ENCODE results near the gene CPNE2. TPM values are rescaled to one million over a fixed set of nuclear protein-coding genes. Genes with fewer than 3 reads are reported as not detected.

CPNE2 gene
- total and polyA plus RNA-seq, 10 of the 15 experiments (the other 5 are each of a cell fraction or from before 2014, with no cell fraction given) = 3.1 to 22.1 (median 9.9) TPM

GRCh38 chr16:57196753-57197152, 104.4 kb downstream of the CPNE2 start:
- no peak overlapping the region for H3K4me2 ChIP-seq (ENCODE audit: control insufficient read depth, insufficient read depth)
- H3K27me3 ChIP-seq (replicated peaks in 1 of 2; ENCODE audit: control insufficient read depth in 2 of 2, insufficient read depth in 2 of 2, low read length in 1 of 2) = no peaks in the 10 kb centered on the region
- H3K4me1 ChIP-seq (ENCODE audit: control insufficient read depth, insufficient read depth, low read length) = peaks cover 13% of the 10 kb centered on the region
- CTCF ChIA-PET = interaction anchor here (1.4 to 1.8 kb wide), 2 partner anchors 9 to 25 kb away, joined by 3 to 4 read pairs; no protein-coding TSS in a partner anchor
- intact Hi-C loops (cut with micrococcal nuclease; ENCODE audit: unreplicated experiment) = no loop called here
- SMC1A ChIA-PET (ENCODE audit: uncharacterized antibody, unreplicated experiment) = interaction anchor here (0.6 to 1.6 kb wide), 7 partner anchors 9 to 106 kb away, joined by 3 to 5 read pairs (median 3); partner anchors contain the start of genes PSME3IP1 and RSPRY1
- RAD21 ChIA-PET (ENCODE audit: unreplicated experiment) = interaction anchor here (1.1 kb wide), 1 partner anchor 39 kb away, joined by 4 read pairs; no protein-coding TSS in a partner anchor
- in situ Hi-C loops (cut with MboI) = no loop called here
- BruUV-seq (replicated peaks) = no TSS peak
- no peak overlapping the region for H2AFZ ChIP-seq (ENCODE audit: control insufficient read depth, low read depth, low read length)
- H3K9ac ChIP-seq (ENCODE audit: control insufficient read depth, insufficient read depth, low read length) = no peak overlapping the region
- H3K79me2 ChIP-seq (ENCODE audit: control insufficient read depth, insufficient read depth, low read length) = peaks cover 49% of the 10 kb centered on the region
- FAIRE-seq (no peak), ATAC-seq (peak; percentile 55), DNase-seq (ENCODE audit: low read depth, low spot score) (no peak)
- H3K27ac ChIP-seq (ENCODE audit: control insufficient read depth, insufficient read depth) = no peak overlapping the region
- no peak overlapping the region for H3K4me3 ChIP-seq
- 0 out of 4 replicates have a peak, but pooled peaks cover 0 to 3% of the 10 kb centered on the region in 2 experiments for H3K36me3 ChIP-seq (ENCODE audit: control insufficient read depth in 2 of 2, insufficient read depth in 2 of 2, low read length in 1 of 2)
- H4K20me1 ChIP-seq (ENCODE audit: control insufficient read depth, insufficient read depth) = no peaks in the 10 kb centered on the region
- H3K9me3 ChIP-seq (replicated peaks; ENCODE audit: control insufficient read depth, insufficient read depth, low read length) = no peaks in the 10 kb centered on the region
- 93% methylated on average over 3 of the region's 3 CpGs for whole genome bisulfite sequencing (ENCODE audit: insufficient coverage, insufficient replicate concordance, low lambda C conversion rate, missing lambda C conversion rate)
- POLR2A ChIA-PET = interaction anchor here (1.2 to 2.9 kb wide), 2 partner anchors 9 to 10 kb away, joined by 7 to 10 read pairs; partner anchors contain the start of genes PSME3IP1 and RSPRY1
- TF ChIP-seq E4F1 (IDR thresholded peaks at IDR 0.05; ENCODE audit: borderline replicate concordance, partially characterized antibody) = no peak
- no peak for TF ChIP-seq CTCF (IDR thresholded peaks at IDR 0.05 in 2 of 3, conservative IDR thresholded peaks at IDR 0.05 in 1 of 3; ENCODE audit: control insufficient read depth in 2 of 3, extremely low read depth in 1 of 3, insufficient read depth in 1 of 3, low read depth in 3 of 3, low read length in 3 of 3)
- no peak for TF ChIP-seq JUNB (IDR thresholded peaks at IDR 0.05)
- no peak for TF ChIP-seq IKZF1 (conservative IDR thresholded peaks at IDR 0.05)
- no peak for TF ChIP-seq SUZ12 (IDR thresholded peaks at IDR 0.05; ENCODE audit: unreplicated experiment)
- no peak for TF ChIP-seq POU2F2 (IDR thresholded peaks at IDR 0.05; ENCODE audit: borderline replicate concordance, low read depth, low read length)
- TF ChIP-seq TBL1XR1 (IDR thresholded peaks at IDR 0.05; ENCODE audit: low read depth, low read length) = no peak
- no peak for TF ChIP-seq KAT2A (conservative IDR thresholded peaks at IDR 0.05; ENCODE audit: control insufficient read depth, low read depth, low read length)
- TF ChIP-seq, protein P1, sequence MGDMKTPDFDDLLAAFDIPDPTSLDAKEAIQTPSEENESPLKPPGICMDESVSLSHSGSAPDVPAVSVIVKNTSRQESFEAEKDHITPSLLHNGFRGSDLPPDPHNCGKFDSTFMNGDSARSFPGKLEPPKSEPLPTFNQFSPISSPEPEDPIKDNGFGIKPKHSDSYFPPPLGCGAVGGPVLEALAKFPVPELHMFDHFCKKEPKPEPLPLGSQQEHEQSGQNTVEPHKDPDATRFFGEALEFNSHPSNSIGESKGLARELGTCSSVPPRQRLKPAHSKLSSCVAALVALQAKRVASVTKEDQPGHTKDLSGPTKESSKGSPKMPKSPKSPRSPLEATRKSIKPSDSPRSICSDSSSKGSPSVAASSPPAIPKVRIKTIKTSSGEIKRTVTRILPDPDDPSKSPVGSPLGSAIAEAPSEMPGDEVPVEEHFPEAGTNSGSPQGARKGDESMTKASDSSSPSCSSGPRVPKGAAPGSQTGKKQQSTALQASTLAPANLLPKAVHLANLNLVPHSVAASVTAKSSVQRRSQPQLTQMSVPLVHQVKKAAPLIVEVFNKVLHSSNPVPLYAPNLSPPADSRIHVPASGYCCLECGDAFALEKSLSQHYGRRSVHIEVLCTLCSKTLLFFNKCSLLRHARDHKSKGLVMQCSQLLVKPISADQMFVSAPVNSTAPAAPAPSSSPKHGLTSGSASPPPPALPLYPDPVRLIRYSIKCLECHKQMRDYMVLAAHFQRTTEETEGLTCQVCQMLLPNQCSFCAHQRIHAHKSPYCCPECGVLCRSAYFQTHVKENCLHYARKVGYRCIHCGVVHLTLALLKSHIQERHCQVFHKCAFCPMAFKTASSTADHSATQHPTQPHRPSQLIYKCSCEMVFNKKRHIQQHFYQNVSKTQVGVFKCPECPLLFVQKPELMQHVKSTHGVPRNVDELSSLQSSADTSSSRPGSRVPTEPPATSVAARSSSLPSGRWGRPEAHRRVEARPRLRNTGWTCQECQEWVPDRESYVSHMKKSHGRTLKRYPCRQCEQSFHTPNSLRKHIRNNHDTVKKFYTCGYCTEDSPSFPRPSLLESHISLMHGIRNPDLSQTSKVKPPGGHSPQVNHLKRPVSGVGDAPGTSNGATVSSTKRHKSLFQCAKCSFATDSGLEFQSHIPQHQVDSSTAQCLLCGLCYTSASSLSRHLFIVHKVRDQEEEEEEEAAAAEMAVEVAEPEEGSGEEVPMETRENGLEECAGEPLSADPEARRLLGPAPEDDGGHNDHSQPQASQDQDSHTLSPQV (IDR thresholded peaks at IDR 0.05) = no peak
- TF ChIP-seq YY1 (IDR thresholded peaks at IDR 0.05; ENCODE audit: low read depth, low read length) = no peak
- no peak for TF ChIP-seq CEBPB (IDR thresholded peaks at IDR 0.05; ENCODE audit: borderline replicate concordance in 1 of 2, low read depth in 2 of 2, low read length in 2 of 2)
- no peak for TF ChIP-seq ZNF217 (IDR thresholded peaks at IDR 0.05)
- TF ChIP-seq, protein P2, sequence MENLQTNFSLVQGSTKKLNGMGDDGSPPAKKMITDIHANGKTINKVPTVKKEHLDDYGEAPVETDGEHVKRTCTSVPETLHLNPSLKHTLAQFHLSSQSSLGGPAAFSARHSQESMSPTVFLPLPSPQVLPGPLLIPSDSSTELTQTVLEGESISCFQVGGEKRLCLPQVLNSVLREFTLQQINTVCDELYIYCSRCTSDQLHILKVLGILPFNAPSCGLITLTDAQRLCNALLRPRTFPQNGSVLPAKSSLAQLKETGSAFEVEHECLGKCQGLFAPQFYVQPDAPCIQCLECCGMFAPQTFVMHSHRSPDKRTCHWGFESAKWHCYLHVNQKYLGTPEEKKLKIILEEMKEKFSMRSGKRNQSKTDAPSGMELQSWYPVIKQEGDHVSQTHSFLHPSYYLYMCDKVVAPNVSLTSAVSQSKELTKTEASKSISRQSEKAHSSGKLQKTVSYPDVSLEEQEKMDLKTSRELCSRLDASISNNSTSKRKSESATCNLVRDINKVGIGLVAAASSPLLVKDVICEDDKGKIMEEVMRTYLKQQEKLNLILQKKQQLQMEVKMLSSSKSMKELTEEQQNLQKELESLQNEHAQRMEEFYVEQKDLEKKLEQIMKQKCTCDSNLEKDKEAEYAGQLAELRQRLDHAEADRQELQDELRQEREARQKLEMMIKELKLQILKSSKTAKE (IDR thresholded peaks at IDR 0.05; ENCODE audit: low read depth, poor library complexity, severe bottlenecking) = no peak
